Measurements from ENCODE around the gene LBH. TPM values are rescaled to one million over a fixed set of nuclear protein-coding genes. Genes with fewer than 3 reads are reported as not detected.
A peak's percentile ranks its signal among the peaks of the same experiment; 100 is the strongest.

The LBH gene
- total RNA-seq, 1 experiment from 2014 or later: 1.1 TPM

GRCh38 chr2:30270166-30270565 is 38.8 kb downstream of the LBH start:
- H3K27ac Mint-ChIP-seq (ENCODE audit: low read depth, unreplicated experiment): no peak overlapping the region
- POLR2A ChIA-PET: interaction anchor here (1.8 kb wide), 1 partner anchor 22 kb away, joined by 4 read pairs; no protein-coding TSS in a partner anchor
- H3K36me3 Mint-ChIP-seq (ENCODE audit: insufficient read depth, unreplicated experiment): no peaks in the 10 kb centered on the region
- intact Hi-C loops (cut with micrococcal nuclease): loop anchor here (5.0 kb wide), 1 partner anchor 38 kb away; the partner anchor contains the start of gene LBH
- DNase-seq (ENCODE audit: unreplicated experiment): no peak
- H3K9me3 Mint-ChIP-seq (ENCODE audit: unreplicated experiment): no peaks in the 10 kb centered on the region
- CTCF ChIA-PET: no interaction called here
- no peak overlapping the region for H3K4me3 Mint-ChIP-seq (ENCODE audit: unreplicated experiment)
- peaks cover 41% of the 10 kb centered on the region for H3K4me1 Mint-ChIP-seq (ENCODE audit: insufficient read depth, unreplicated experiment)
- no peak for TF ChIP-seq CTCF (IDR thresholded peaks at IDR 0.05; ENCODE audit: unreplicated experiment)
- H3K27me3 Mint-ChIP-seq (ENCODE audit: insufficient read depth, unreplicated experiment): no peaks in the 10 kb centered on the region
- no TSS peak for BruUV-seq (replicated peaks)

- BruUV-seq (replicated peaks): no TSS peak
- CTCF ChIA-PET: interaction anchor here (0.8 to 1.4 kb wide), 3 partner anchors 31 to 874 kb away, joined by 3 to 5 read pairs (median 4); no protein-coding TSS in a partner anchor
- no peak overlapping the region for H3K4me3 Mint-ChIP-seq (ENCODE audit: unreplicated experiment)
- H3K27ac Mint-ChIP-seq (ENCODE audit: low read depth, unreplicated experiment): no peak overlapping the region
- no peak for DNase-seq (ENCODE audit: unreplicated experiment)
- intact Hi-C loops (cut with micrococcal nuclease): loop anchor here (5.0 kb wide), 1 partner anchor 39 kb away; the partner anchor contains the start of gene LBH
- TF ChIP-seq CTCF (IDR thresholded peaks at IDR 0.05; ENCODE audit: unreplicated experiment): no peak
- POLR2A ChIA-PET: no interaction called here
- no peaks in the 10 kb centered on the region for H3K9me3 Mint-ChIP-seq (ENCODE audit: unreplicated experiment)
- peaks cover 35% of the 10 kb centered on the region for H3K4me1 Mint-ChIP-seq (ENCODE audit: insufficient read depth, unreplicated experiment)
- H3K36me3 Mint-ChIP-seq (ENCODE audit: insufficient read depth, unreplicated experiment): no peaks in the 10 kb centered on the region
- H3K27me3 Mint-ChIP-seq (ENCODE audit: insufficient read depth, unreplicated experiment): no peaks in the 10 kb centered on the region
Measured at GRCh38 chr2:30271301-30271700, 40.0 kb downstream of the LBH start.

GRCh38 chr2:30272286-30272685 is 41.0 kb downstream of the LBH start:
- Mint-ChIP-seq H3K4me3 (ENCODE audit: unreplicated experiment) (no peak overlapping the region), H3K27ac (ENCODE audit: low read depth, unreplicated experiment) (no peak overlapping the region), H3K27me3 (ENCODE audit: insufficient read depth, unreplicated experiment) (no peaks in the 10 kb centered on the region), H3K4me1 (ENCODE audit: insufficient read depth, unreplicated experiment) (peaks cover 28% of the 10 kb centered on the region), H3K36me3 (ENCODE audit: insufficient read depth, unreplicated experiment) (no peaks in the 10 kb centered on the region), H3K9me3 (ENCODE audit: unreplicated experiment) (no peaks in the 10 kb centered on the region)
- no peak for TF ChIP-seq CTCF (IDR thresholded peaks at IDR 0.05; ENCODE audit: unreplicated experiment)
- DNase-seq (ENCODE audit: unreplicated experiment): no peak
- intact Hi-C loops (cut with micrococcal nuclease): loop anchor here (5.0 kb wide), 1 partner anchor 40 kb away; the partner anchor contains the start of gene LBH
- no TSS peak for BruUV-seq (replicated peaks)
- ChIA-PET CTCF (interaction anchor here (0.6 to 0.9 kb wide), 2 partner anchors 108 to 396 kb away, joined by 3 read pairs; no protein-coding TSS in a partner anchor), POLR2A (interaction anchor here (0.6 kb wide), 1 partner anchor 126 kb away, joined by 3 read pairs; no protein-coding TSS in a partner anchor)

- CTCF ChIA-PET: interaction anchor here (0.6 kb wide), 1 partner anchor 201 kb away, joined by 4 read pairs; no protein-coding TSS in a partner anchor
- Mint-ChIP-seq H3K4me3 (ENCODE audit: unreplicated experiment) (no peak overlapping the region), H3K36me3 (ENCODE audit: insufficient read depth, unreplicated experiment) (no peaks in the 10 kb centered on the region), H3K27ac (ENCODE audit: low read depth, unreplicated experiment) (peak overlapping the region; percentile 19), H3K9me3 (ENCODE audit: unreplicated experiment) (no peaks in the 10 kb centered on the region), H3K4me1 (ENCODE audit: insufficient read depth, unreplicated experiment) (peaks cover 28% of the 10 kb centered on the region), H3K27me3 (ENCODE audit: insufficient read depth, unreplicated experiment) (no peaks in the 10 kb centered on the region)
- BruUV-seq (replicated peaks): no TSS peak
- TF ChIP-seq CTCF (IDR thresholded peaks at IDR 0.05; ENCODE audit: unreplicated experiment): no peak
- DNase-seq (ENCODE audit: unreplicated experiment): peak; percentile 57
- POLR2A ChIA-PET: interaction anchor here (0.6 kb wide), 1 partner anchor 127 kb away, joined by 3 read pairs; no protein-coding TSS in a partner anchor
- intact Hi-C loops (cut with micrococcal nuclease): loop anchor here (5.0 kb wide), 1 partner anchor 41 kb away; the partner anchor contains the start of gene LBH
Measured at GRCh38 chr2:30272761-30273573, 41.6 kb downstream of the LBH start.
